WI38 (cell line): ENCODE measurements around the gene RHEX.

Experiments
- H3K4me3 ChIP-seq: 2 replicates; pipeline ENCODE4 v1.5.1; 2011; ENCODE audit warnings: low read depth, mild to moderate bottlenecking, control low read depth, low read length
- CTCF ChIP-seq: IDR thresholded peaks from 2 replicates; pipeline ENCODE4 v1.5.1; 2012; ENCODE audit warnings: low read depth, mild to moderate bottlenecking, control low read depth, low read length

RHEX gene

GRCh38 chr1:206105464-206105995 is 52.6 kb downstream of the RHEX start:
- H3K4me3 ChIP-seq = no peak overlapping the region
- no peak for TF ChIP-seq CTCF

DNA sequence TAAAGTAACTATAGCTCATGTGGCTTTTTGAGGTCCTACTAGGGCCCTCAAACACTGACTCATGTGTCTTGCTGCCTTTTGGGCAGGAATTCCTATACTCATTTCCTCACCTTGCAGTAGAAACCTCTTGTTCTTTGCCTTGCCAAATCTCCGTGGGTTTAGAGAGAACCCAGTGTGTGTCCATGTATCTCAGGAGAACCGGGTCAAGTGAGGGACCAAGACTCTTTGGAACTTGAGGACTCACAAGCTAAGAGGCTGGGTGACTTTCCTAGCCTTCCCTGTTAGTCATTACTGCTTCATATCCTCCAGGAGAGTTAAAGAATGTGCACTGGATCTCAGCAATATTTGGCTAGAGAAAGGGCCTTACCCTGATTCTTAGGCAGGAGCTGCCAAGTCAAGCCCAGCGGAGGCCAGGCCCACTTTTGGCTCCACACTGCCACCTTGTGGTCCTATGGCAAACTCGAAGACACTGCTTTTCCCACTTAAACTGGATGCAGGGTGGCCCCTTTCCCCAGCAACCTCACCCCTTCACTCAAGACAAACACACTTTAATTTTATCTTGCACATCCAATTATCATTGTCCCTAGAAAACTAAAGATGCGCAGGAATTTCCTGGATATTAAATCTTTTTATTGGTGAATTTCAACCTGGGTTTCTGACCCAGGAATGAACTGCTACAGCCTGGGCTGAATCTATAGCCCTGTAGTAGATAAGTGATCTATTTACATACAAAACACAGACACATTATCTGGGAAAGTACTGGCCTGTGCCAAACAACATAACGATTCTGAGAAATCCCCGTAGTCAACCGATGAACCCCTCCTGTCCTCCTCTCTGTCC is 53.6 kb downstream of the RHEX start:
- TF ChIP-seq CTCF = peak; percentile 78

GRCh38 chr1:206107168-206107544 is 54.2 kb downstream of the RHEX start:
- no peak overlapping the region for H3K4me3 ChIP-seq
- TF ChIP-seq CTCF = no peak

More for the DNA sequence above, 53.6 kb downstream of the RHEX start:
- no peak overlapping the region for H3K4me3 ChIP-seq

DNA sequence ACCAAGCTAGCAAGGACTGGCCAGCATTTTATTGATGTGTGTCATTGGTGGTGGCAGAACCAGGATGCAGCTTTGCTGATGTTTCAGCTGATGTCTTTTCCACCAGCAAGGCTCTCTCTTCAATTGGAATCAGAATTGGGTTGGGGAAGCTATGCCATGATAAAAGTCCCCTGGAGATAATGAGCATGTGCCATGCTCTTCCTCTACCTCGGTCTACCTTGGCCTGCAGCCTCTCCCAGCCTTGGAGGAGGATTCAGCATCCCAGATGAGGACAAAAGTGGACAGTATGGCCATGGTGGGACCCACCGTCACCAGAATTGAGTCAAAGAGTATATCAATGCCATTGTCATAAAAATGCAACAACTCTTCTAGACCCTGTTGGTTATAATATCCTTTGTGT is 55.7 kb downstream of the RHEX start:
- no peak for TF ChIP-seq CTCF
- no peak overlapping the region for H3K4me3 ChIP-seq

DNA sequence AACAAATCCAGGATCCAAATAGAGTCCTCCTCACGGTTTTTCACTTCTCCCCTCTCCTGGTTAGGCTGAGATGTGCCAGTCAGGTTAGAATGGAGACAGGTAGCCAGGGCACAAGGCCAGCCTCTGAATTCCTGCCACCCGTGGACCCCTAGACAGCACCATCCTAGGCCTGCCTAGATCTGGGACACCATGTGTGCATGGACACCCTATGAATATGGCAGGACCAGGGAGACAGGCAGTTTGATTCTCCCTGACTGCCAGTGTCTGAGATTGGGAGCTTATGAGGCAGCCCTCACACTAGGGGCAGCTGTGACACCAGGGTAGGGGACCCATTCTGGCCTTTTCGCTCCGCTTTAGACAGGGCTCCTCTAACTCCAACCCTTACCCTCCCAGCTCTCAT is 56.7 kb downstream of the RHEX start:
- no peak overlapping the region for H3K4me3 ChIP-seq
- TF ChIP-seq CTCF = no peak

DNA sequence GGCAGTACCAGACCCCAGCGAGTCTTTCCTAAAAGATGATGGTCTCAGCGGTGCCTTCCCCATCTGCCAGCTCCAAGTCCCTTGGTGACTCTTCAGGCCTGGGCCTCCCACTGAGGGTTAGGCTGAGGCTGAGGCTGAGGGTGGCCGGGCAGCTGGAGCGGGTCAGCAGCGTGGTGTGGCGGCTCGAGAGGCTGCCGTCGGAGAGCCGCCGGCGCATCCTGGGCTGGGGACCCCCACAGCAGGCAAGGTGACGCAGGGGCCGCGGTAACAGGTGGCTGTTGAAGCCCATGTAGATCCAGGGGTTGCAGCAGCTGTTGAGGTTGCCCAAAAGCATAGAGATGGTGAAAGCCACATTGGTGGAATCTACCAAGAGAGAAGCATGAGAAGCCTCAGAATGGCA is 57.2 kb downstream of the RHEX start:
- no peak overlapping the region for H3K4me3 ChIP-seq
- TF ChIP-seq CTCF = no peak

DNA sequence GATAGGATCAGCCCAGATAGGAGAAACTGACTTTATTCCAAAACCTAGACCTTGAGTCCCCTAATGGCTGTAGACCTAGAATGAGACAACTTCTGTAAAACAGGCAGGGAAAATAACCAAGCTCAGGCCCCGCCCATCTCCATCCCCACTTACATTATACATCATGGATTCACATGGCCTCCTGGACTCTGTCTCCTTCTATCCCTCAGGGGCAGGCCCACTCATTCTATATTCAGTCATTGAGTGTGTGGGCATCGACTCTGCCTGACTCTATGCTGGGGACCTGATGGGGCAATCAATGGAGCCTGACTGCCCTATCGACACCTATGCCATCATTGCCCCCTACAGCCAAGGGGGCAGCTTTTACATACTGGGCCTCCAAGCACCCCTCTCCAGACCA is 57.8 kb downstream of the RHEX start:
- no peak overlapping the region for H3K4me3 ChIP-seq
- TF ChIP-seq CTCF = no peak
